H1 (cell line): ENCODE measurements around the gene TTL. TPM values are rescaled to one million over a fixed set of nuclear protein-coding genes. Genes with fewer than 3 reads are reported as not detected.

Source experiments
- CTCF ChIA-PET: fragments of 300-600 bp; sonication (Branson Sonifier 250); formaldehyde crosslinking; loops from one replicate; lab custom pipeline; 2021; ENCODE audit not compliant: partially characterized antibody; lab: Charles Lee
- POLR2A ChIA-PET: fragments of 300-600 bp; sonication (Branson Sonifier 250); formaldehyde crosslinking; loops from one replicate; lab custom pipeline; 2021; ENCODE audit warnings: inconsistent platforms; ENCODE audit not compliant: partially characterized antibody; lab: Charles Lee
- DNase-seq, 2 experiments: peaks; one replicate each; pipeline versions ENCODE4 v3.0.0 to v3.0.0-alpha.2; 2010 to 2022; ENCODE audit warnings: low spot score in 2 of 2, low read depth in 1 of 2, mixed read lengths in 1 of 2
- FAIRE-seq: peaks from 2 replicates; lab custom pipeline; 2011; peaks lifted over from hg19 to GRCh38; lab: Jason Lieb, UNC
- H2AFZ ChIP-seq: 2 replicates; pipeline ENCODE4 v1.8.1; 2012; ENCODE audit warnings: low read length, inconsistent platforms
- H2AK5ac ChIP-seq: 2 replicates; pipeline ENCODE4 v1.6.1; 2013; ENCODE audit warnings: low read depth, low read length
- H2BK120ac ChIP-seq: replicated peaks from 2 replicates; pipeline ENCODE3; 2013; ENCODE audit warnings: low read depth, low read length, inconsistent platforms
- H2BK12ac ChIP-seq: 2 replicates; pipeline ENCODE4 v1.6.1; 2013; ENCODE audit warnings: low read depth, low read length
- H2BK15ac ChIP-seq: 2 replicates; pipeline ENCODE4 v1.6.1; 2013; ENCODE audit warnings: low read length
- H2BK20ac ChIP-seq: 2 replicates; pipeline ENCODE4 v1.6.1; 2013; ENCODE audit warnings: low read length
- H2BK5ac ChIP-seq: 2 replicates; pipeline ENCODE4 v1.6.1; 2013; ENCODE audit warnings: low read depth, low read length
- H3K14ac ChIP-seq: 2 replicates; pipeline ENCODE4 v1.6.1; 2013; ENCODE audit warnings: inconsistent platforms; ENCODE audit not compliant: insufficient read length
- H3K18ac ChIP-seq: 2 replicates; pipeline ENCODE4 v1.6.1; 2013; ENCODE audit warnings: low read length; ENCODE audit errors: extremely low read depth
- H3K23ac ChIP-seq: 2 replicates; pipeline ENCODE4 v1.6.1; 2013; ENCODE audit warnings: inconsistent platforms; ENCODE audit not compliant: insufficient read length
- H3K23me2 ChIP-seq: 2 replicates; pipeline ENCODE4 v1.6.1; 2013; ENCODE audit warnings: low read depth, low read length
- H3K27ac ChIP-seq: 2 replicates; pipeline ENCODE4 v1.6.1; 2011; ENCODE audit warnings: low read depth, low read length, inconsistent platforms
- H3K27me3 ChIP-seq, 4 experiments: replicated peaks in 1 of 4; 1 replicate in 1 of 4; 2 replicates in 3 of 4; pipeline versions ENCODE4 v1.6.1 to v1.8.1; 2011 to 2013; ENCODE audit warnings: low read length in 3 of 4, mild to moderate bottlenecking in 3 of 4, inconsistent platforms in 2 of 4, mixed read lengths in 2 of 4, moderate library complexity in 1 of 4; ENCODE audit not compliant: control insufficient read depth in 3 of 4, insufficient read depth in 3 of 4; ENCODE audit errors: extremely low read depth in 1 of 4
- H3K36me3 ChIP-seq, 4 experiments: 2 replicates each; pipeline versions ENCODE4 v1.6.1 to v1.8.1; 2011 to 2013; ENCODE audit warnings: mild to moderate bottlenecking in 4 of 4, low read length in 3 of 4, moderate library complexity in 2 of 4, control low read depth in 1 of 4, inconsistent platforms in 1 of 4; ENCODE audit not compliant: insufficient read depth in 4 of 4, control insufficient read depth in 2 of 4
- H3K4ac ChIP-seq: replicated peaks from 2 replicates; pipeline ENCODE3; 2013; ENCODE audit warnings: low read length, low read depth, mixed read lengths, inconsistent platforms; ENCODE audit not compliant: insufficient read length
- H3K4me1 ChIP-seq, 4 experiments: replicated peaks in 1 of 4; 1 replicate in 1 of 4; 2 replicates in 3 of 4; pipeline versions ENCODE4 v1.6.1 to v1.8.1; 2011 to 2013; ENCODE audit warnings: low read length in 3 of 4, inconsistent platforms in 2 of 4, mixed read lengths in 1 of 4; ENCODE audit not compliant: insufficient read depth in 4 of 4, control insufficient read depth in 3 of 4
- H3K4me2 ChIP-seq, 2 experiments: 2 replicates each; pipeline versions ENCODE4 v1.6.1 to v1.8.1; 2011 to 2013; ENCODE audit warnings: low read depth in 2 of 2, low read length in 2 of 2, control low read depth in 1 of 2, inconsistent platforms in 1 of 2, mild to moderate bottlenecking in 1 of 2; ENCODE audit not compliant: insufficient read depth in 1 of 2
- H3K4me3 ChIP-seq, 4 experiments: fragments of 200-600, 300-600 bp in 1 of 4; sonication (generic), shearing (Covaris generic), sonication (Bioruptor Twin) in 1 of 4; 2 replicates each; pipeline versions ENCODE4 v1.5.1 to v1.8.1; 2011 to 2016; ENCODE audit warnings: low read length in 4 of 4, low read depth in 3 of 4, control low read depth in 2 of 4, inconsistent platforms in 2 of 4, mild to moderate bottlenecking in 2 of 4, mixed read lengths in 1 of 4, moderate library complexity in 1 of 4; ENCODE audit not compliant: insufficient read depth in 2 of 4; ENCODE audit errors: extremely low read depth in 1 of 4
- H3K56ac ChIP-seq: replicated peaks from 2 replicates; pipeline ENCODE3; 2013; ENCODE audit warnings: low read depth, mild to moderate bottlenecking, mixed read lengths, low read length, inconsistent platforms; ENCODE audit not compliant: insufficient read length
- H3K79me1 ChIP-seq: 2 replicates; pipeline ENCODE4 v1.6.1; 2013; ENCODE audit warnings: low read depth, low read length, control low read depth
- H3K79me2 ChIP-seq, 2 experiments: 2 replicates each; pipeline versions ENCODE4 v1.6.1 to v1.8.1; 2012 to 2013; ENCODE audit warnings: low read length in 2 of 2, mild to moderate bottlenecking in 2 of 2, inconsistent platforms in 1 of 2; ENCODE audit not compliant: insufficient read depth in 2 of 2, control insufficient read depth in 1 of 2
- H3K9ac ChIP-seq, 4 experiments: replicated peaks in 1 of 4; 1 replicate in 1 of 4; 2 replicates in 3 of 4; pipeline versions ENCODE4 v1.6.1 to v1.8.1; 2011 to 2013; ENCODE audit warnings: low read depth in 3 of 4, low read length in 3 of 4, control low read depth in 2 of 4, mild to moderate bottlenecking in 2 of 4, moderate library complexity in 2 of 4, inconsistent platforms in 1 of 4; ENCODE audit errors: extremely low read depth in 1 of 4
- H3K9me3 ChIP-seq, 2 experiments: 2 replicates each; pipeline versions ENCODE4 v1.6.1 to v1.8.1; 2012 to 2013; ENCODE audit warnings: mild to moderate bottlenecking in 2 of 2, moderate library complexity in 2 of 2, control low read depth in 1 of 2, inconsistent platforms in 1 of 2, low read depth in 1 of 2, low read length in 1 of 2, mixed read lengths in 1 of 2; ENCODE audit not compliant: insufficient read depth in 2 of 2
- H4K20me1 ChIP-seq, 2 experiments: replicated peaks in 1 of 2; 2 replicates each; pipeline versions ENCODE3 to v1.8.1; 2011 to 2013; ENCODE audit warnings: inconsistent platforms in 2 of 2, low read length in 2 of 2, mild to moderate bottlenecking in 1 of 2; ENCODE audit not compliant: insufficient read depth in 2 of 2, control insufficient read depth in 1 of 2
- H4K5ac ChIP-seq: 2 replicates; pipeline ENCODE4 v1.6.1; 2013; ENCODE audit warnings: low read length, low read depth, mixed read lengths, inconsistent platforms; ENCODE audit not compliant: insufficient read length
- H4K8ac ChIP-seq: 2 replicates; pipeline ENCODE4 v1.8.0; 2013; ENCODE audit warnings: mild to moderate bottlenecking, moderate library complexity, low read length, inconsistent platforms; ENCODE audit not compliant: insufficient read depth; ENCODE audit errors: extremely low read depth
- H4K91ac ChIP-seq: replicated peaks from 2 replicates; pipeline ENCODE3; 2013; ENCODE audit warnings: low read length, mixed read lengths, inconsistent platforms; ENCODE audit not compliant: insufficient read length
- BACH1 ChIP-seq: IDR thresholded peaks from 2 replicates; pipeline ENCODE4 v1.6.1; 2012; ENCODE audit warnings: low read length, improper control_type of control experiment
- CBX5 ChIP-seq: fragments of 300-800, 300-1000 bp; sonication (generic); IDR thresholded peaks from 2 replicates; pipeline ENCODE4 v1.7.1; 2016; ENCODE audit warnings: antibody characterized with exemption, low read length, low read depth
- HDAC2 ChIP-seq, 2 experiments: fragments of 300-600 bp in 1 of 2; sonication (generic) in 1 of 2; IDR thresholded peaks; 2 replicates each; pipeline ENCODE4 v1.6.1; 2011 to 2012; ENCODE audit warnings: low read depth in 2 of 2, low read length in 2 of 2, mild to moderate bottlenecking in 2 of 2, moderate library complexity in 2 of 2, borderline replicate concordance in 1 of 2, inconsistent platforms in 1 of 2
- HDAC6 ChIP-seq: IDR thresholded peaks from one replicate; pipeline ENCODE4 v1.7.1; 2012; ENCODE audit warnings: low read depth, mild to moderate bottlenecking, inconsistent platforms, low read length, moderate library complexity
- JUN ChIP-seq: IDR thresholded peaks from 2 replicates; pipeline ENCODE4 v1.6.1; 2011; ENCODE audit warnings: low read depth, mild to moderate bottlenecking, improper control_type of control experiment, low read length
- PHF8 ChIP-seq: fragments of 200-600 bp; sonication (generic); conservative IDR thresholded peaks from 2 replicates; pipeline ENCODE4 v1.7.1; 2012; ENCODE audit warnings: low read depth, mild to moderate bottlenecking, inconsistent platforms, low read length, moderate library complexity
- RBBP5 ChIP-seq: IDR thresholded peaks from 2 replicates; pipeline ENCODE4 v1.7.1; 2012; ENCODE audit warnings: low read depth, mild to moderate bottlenecking, inconsistent platforms, low read length, moderate library complexity, borderline replicate concordance
- SIX5 ChIP-seq: IDR thresholded peaks from 2 replicates; pipeline ENCODE4 v1.6.1; 2011; ENCODE audit warnings: mild to moderate bottlenecking, low read depth, low read length
- SUZ12 ChIP-seq: fragments of 200-600 bp; sonication (generic); IDR thresholded peaks from 2 replicates; pipeline ENCODE4 v1.6.1; 2012; ENCODE audit warnings: mild to moderate bottlenecking, inconsistent platforms, low read length, moderate library complexity, mixed read lengths
- YY1 ChIP-seq: IDR thresholded peaks from 2 replicates; pipeline ENCODE4 v1.6.1; 2011; ENCODE audit warnings: low read depth, mild to moderate bottlenecking, low read length
- WGBS, 2 experiments: shearing (Covaris generic) in 1 of 2; methylation state at CpG; one replicate each; pipeline versions ENCODE4 v1.1.6 to v1.1.7; 2013 to 2015; ENCODE audit warnings: low lambda C conversion rate in 2 of 2, mixed read lengths in 2 of 2, inconsistent platforms in 1 of 2, low coverage in 1 of 2, missing lambda C conversion rate in 1 of 2; ENCODE audit not compliant: insufficient replicate concordance in 2 of 2, insufficient coverage in 1 of 2, insufficient read length in 1 of 2; ENCODE audit errors: extremely low coverage in 1 of 2, missing lambda C conversion rate in 1 of 2; 5-methylcytosine and 5-hydroxymethylcytosine counted together
- polyA plus RNA-seq, 7 experiments: library from polyadenylated mRNA; depleted of rRNA in 3 of 7; stranded (reverse) in 5 of 7; unstranded in 2 of 7; fragments of >200 nt in 5 of 7; fragments of 200-250 nt in 2 of 7; gene quantifications; 1 replicate in 5 of 7; 2 replicates in 1 of 7; 4 replicates in 1 of 7; pipeline versions ENCODE4 v1.2.1 to v1.2.3, GENCODE V29; 2011 to 2013; ENCODE audit warnings: missing spikeins in 2 of 7, mixed read lengths in 2 of 7
- total RNA-seq: library from RNA; stranded (reverse); fragmentation: NEBNext Ultra II Directional; extraction: Animal tissue kit (Norgen Biotek cat#: 25700); gene quantifications from 2 replicates; pipeline ENCODE4 v1.2.1, GENCODE V29; 2021
- TF ChIP-seq, protein P1 (sequence below): IDR thresholded peaks from 2 replicates; pipeline ENCODE4 v1.6.1; 2012; ENCODE audit warnings: inconsistent platforms
- TF ChIP-seq, protein P2 (sequence below), 3 experiments: IDR thresholded peaks; 1 replicate in 2 of 3; 2 replicates in 1 of 3; pipeline versions ENCODE4 v1.5.1 to v1.6.1; 2011; ENCODE audit warnings: low read length in 3 of 3, mild to moderate bottlenecking in 3 of 3, inconsistent platforms in 2 of 3, low read depth in 1 of 3, moderate library complexity in 1 of 3; ENCODE audit not compliant: insufficient read depth in 1 of 3; ENCODE audit errors: control extremely low read depth in 1 of 3

Gene TTL
- total and polyA plus RNA-seq, 2 of the 8 experiments (the other 6 are each of a cell fraction or from before 2014, with no cell fraction given), result 17.5 to 57.1 TPM

DNA sequence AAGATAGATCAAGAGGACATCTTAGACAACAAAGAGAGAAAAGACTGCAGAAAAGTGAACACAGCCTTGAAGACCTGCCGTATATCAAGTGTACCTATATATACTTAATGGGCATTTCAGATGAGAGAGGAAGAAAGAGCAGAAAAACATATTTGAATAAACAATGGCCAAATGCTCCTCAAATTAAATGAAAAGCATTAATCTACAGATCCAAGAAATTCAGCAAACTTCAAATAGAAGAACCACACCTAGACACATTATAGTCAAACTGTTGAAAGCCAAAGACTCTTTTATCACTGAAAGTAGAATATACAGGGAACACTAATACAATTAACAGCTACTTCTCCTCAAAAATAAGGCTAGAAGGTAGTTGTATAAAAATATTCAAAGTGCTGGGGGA is 18.7 kb upstream of the TTL start:
- no peak for FAIRE-seq
- H4K8ac ChIP-seq, result no peak overlapping the region
- H4K91ac ChIP-seq, result no peak overlapping the region
- no peak overlapping the region for H3K4me2 ChIP-seq
- POLR2A ChIA-PET, result no interaction called here
- H3K4ac ChIP-seq, result no peak overlapping the region
- DNase-seq, result no peak
- H3K23me2 ChIP-seq, result no peaks in the 10 kb centered on the region
- no peaks in the 10 kb centered on the region for H3K27me3 ChIP-seq
- no peak overlapping the region for H3K4me3 ChIP-seq
- no peak overlapping the region for H2AFZ ChIP-seq
- H2AK5ac ChIP-seq, result no peak overlapping the region
- no peak overlapping the region for H3K14ac ChIP-seq
- H4K5ac ChIP-seq, result no peak overlapping the region
- H2BK120ac ChIP-seq, result no peak overlapping the region
- H3K4me1 ChIP-seq, result no peaks in the 10 kb centered on the region
- CTCF ChIA-PET, result interaction anchor here (2.7 to 2.9 kb wide), 2 partner anchors 11 to 16 kb away, joined by 6 to 12 read pairs; no protein-coding TSS in a partner anchor
- no peak overlapping the region for H3K23ac ChIP-seq
- no peaks in the 10 kb centered on the region for H3K79me2 ChIP-seq
- H3K79me1 ChIP-seq, result no peaks in the 10 kb centered on the region
- no peak overlapping the region for H3K18ac ChIP-seq
- H3K56ac ChIP-seq, result no peak overlapping the region
- no peak overlapping the region for H2BK20ac ChIP-seq
- H3K9me3 ChIP-seq, result no peaks in the 10 kb centered on the region
- no peak overlapping the region for H3K9ac ChIP-seq
- WGBS, 2 experiments, result 92% methylated on average over 1 of the region's 1 CpG; no CpG with 5 or more reads in 1 of the 2 experiments
- H3K36me3 ChIP-seq, result no peaks in the 10 kb centered on the region
- H2BK5ac ChIP-seq, result no peak overlapping the region
- no peak overlapping the region for H2BK15ac ChIP-seq
- no peak overlapping the region for H2BK12ac ChIP-seq
- H4K20me1 ChIP-seq, result no peaks in the 10 kb centered on the region
- H3K27ac ChIP-seq, result no peak overlapping the region
- TF ChIP-seq, protein P1, sequence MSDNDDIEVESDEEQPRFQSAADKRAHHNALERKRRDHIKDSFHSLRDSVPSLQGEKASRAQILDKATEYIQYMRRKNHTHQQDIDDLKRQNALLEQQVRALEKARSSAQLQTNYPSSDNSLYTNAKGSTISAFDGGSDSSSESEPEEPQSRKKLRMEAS, result no peak
- no peak for TF ChIP-seq BACH1
- TF ChIP-seq PHF8, result no peak
- TF ChIP-seq, protein P2, sequence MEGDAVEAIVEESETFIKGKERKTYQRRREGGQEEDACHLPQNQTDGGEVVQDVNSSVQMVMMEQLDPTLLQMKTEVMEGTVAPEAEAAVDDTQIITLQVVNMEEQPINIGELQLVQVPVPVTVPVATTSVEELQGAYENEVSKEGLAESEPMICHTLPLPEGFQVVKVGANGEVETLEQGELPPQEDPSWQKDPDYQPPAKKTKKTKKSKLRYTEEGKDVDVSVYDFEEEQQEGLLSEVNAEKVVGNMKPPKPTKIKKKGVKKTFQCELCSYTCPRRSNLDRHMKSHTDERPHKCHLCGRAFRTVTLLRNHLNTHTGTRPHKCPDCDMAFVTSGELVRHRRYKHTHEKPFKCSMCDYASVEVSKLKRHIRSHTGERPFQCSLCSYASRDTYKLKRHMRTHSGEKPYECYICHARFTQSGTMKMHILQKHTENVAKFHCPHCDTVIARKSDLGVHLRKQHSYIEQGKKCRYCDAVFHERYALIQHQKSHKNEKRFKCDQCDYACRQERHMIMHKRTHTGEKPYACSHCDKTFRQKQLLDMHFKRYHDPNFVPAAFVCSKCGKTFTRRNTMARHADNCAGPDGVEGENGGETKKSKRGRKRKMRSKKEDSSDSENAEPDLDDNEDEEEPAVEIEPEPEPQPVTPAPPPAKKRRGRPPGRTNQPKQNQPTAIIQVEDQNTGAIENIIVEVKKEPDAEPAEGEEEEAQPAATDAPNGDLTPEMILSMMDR (IDR thresholded peaks at IDR 0.05; ENCODE audit: control extremely low read depth in 1 of 3, insufficient read depth in 1 of 3, low read depth in 1 of 3, low read length in 3 of 3), result no peak
- TF ChIP-seq RBBP5, result no peak
- no peak for TF ChIP-seq CBX5
- TF ChIP-seq YY1, result no peak
- TF ChIP-seq HDAC2 (IDR thresholded peaks at IDR 0.05; ENCODE audit: borderline replicate concordance in 1 of 2, low read depth in 2 of 2, low read length in 2 of 2), result no peak
- TF ChIP-seq SUZ12, result no peak
- TF ChIP-seq SIX5, result no peak
- TF ChIP-seq HDAC6, result no peak
- TF ChIP-seq JUN, result no peak
